Chondrocyte (in vitro differentiated cells): ENCODE measurements around the gene EVI5L. TPM values are rescaled to one million over a fixed set of nuclear protein-coding genes. Genes with fewer than 3 reads are reported as not detected.

ENCODE experiments used
- DNase-seq: peaks from one replicate; pipeline ENCODE4 v3.0.0; 2021; ENCODE audit warnings: mixed read lengths, low spot score
- H3K27ac Mint-ChIP-seq: one replicate; pipeline ENCODE4 v1.8.0; 2021; ENCODE audit warnings: mild to moderate bottlenecking, moderate library complexity, mixed read lengths; ENCODE audit not compliant: unreplicated experiment
- H3K27me3 Mint-ChIP-seq: 2 replicates; pipeline ENCODE4 v1.8.0; 2021; ENCODE audit warnings: low read depth, mixed read lengths
- H3K36me3 Mint-ChIP-seq: 2 replicates; pipeline ENCODE4 v1.8.0; 2021; ENCODE audit warnings: low read depth, mixed read lengths
- H3K4me1 Mint-ChIP-seq: 2 replicates; pipeline ENCODE4 v1.8.0; 2021; ENCODE audit warnings: low read depth, mild to moderate bottlenecking, mixed read lengths
- H3K4me3 Mint-ChIP-seq: one replicate; pipeline ENCODE4 v1.8.0; 2021; ENCODE audit warnings: mild to moderate bottlenecking, moderate library complexity, mixed read lengths; ENCODE audit not compliant: unreplicated experiment
- H3K9me3 Mint-ChIP-seq: 2 replicates; pipeline ENCODE4 v1.8.0; 2021; ENCODE audit warnings: low read depth, mixed read lengths
- total RNA-seq: library from RNA; stranded (reverse); gene quantifications from 3 replicates; pipeline ENCODE4 v1.2.1, GENCODE V29; 2021
- TF ChIP-seq, protein P1 (sequence below): fragments of 200-600 bp; sonication (generic); IDR thresholded peaks from 2 replicates; pipeline ENCODE4 v1.5.0; 2021; ENCODE audit warnings: antibody characterized with exemption, mild to moderate bottlenecking, moderate library complexity

Gene EVI5L
- total RNA-seq, 1 donor from 2014 or later = 27.4 TPM

DNA sequence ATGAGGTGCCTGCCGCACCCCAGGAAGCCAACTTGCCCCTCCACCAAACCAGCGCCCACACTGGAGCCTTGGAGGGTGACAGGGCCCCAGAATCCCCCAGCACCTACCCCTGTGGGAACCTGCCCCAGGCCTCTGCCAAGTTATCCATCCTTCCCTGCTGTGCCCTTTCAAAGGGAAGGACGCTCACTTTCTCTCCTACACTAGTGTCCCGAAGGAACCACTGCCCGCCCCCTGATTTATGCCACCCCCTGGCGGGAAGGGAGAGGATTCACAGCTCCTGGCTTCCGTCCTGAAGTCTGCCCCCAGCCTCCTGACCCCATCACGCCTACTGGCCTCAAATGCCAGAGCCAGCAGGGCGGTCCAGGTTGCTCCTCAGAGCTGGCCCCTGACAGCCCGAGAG lies 1.4 kb downstream of the EVI5L start:
- TF ChIP-seq, protein P1, sequence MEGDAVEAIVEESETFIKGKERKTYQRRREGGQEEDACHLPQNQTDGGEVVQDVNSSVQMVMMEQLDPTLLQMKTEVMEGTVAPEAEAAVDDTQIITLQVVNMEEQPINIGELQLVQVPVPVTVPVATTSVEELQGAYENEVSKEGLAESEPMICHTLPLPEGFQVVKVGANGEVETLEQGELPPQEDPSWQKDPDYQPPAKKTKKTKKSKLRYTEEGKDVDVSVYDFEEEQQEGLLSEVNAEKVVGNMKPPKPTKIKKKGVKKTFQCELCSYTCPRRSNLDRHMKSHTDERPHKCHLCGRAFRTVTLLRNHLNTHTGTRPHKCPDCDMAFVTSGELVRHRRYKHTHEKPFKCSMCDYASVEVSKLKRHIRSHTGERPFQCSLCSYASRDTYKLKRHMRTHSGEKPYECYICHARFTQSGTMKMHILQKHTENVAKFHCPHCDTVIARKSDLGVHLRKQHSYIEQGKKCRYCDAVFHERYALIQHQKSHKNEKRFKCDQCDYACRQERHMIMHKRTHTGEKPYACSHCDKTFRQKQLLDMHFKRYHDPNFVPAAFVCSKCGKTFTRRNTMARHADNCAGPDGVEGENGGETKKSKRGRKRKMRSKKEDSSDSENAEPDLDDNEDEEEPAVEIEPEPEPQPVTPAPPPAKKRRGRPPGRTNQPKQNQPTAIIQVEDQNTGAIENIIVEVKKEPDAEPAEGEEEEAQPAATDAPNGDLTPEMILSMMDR = peak; percentile 70
- peaks cover 4% of the 10 kb centered on the region for H3K27me3 Mint-ChIP-seq
- peak overlapping the region; percentile 76 for H3K4me3 Mint-ChIP-seq
- peak overlapping the region; percentile 61 for H3K27ac Mint-ChIP-seq
- H3K4me1 Mint-ChIP-seq = peaks cover 32% of the 10 kb centered on the region
- H3K36me3 Mint-ChIP-seq = no peaks in the 10 kb centered on the region
- no peaks in the 10 kb centered on the region for H3K9me3 Mint-ChIP-seq
- DNase-seq = no peak

DNA sequence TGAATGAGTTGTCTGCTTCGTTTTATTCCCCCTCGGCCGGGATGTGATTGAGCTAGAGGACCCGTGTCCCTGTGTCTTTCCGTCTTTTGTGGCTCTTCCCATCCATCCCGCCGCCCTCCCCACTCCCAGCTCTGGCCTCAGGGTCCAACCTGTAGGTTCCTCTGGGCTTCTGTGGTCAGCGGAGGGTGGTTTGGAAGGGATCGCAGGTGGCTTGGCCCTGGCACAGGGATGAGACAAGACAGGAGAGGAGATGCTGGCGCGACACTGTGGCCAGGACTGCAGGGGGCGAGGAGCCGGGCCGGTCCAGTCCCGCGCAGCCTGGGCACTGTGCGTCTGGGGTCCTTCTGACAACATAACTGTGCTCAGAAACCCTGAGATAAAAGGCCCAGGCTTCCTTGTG lies 2.0 kb downstream of the EVI5L start:
- H3K27ac Mint-ChIP-seq = peak overlapping the region; percentile 61
- no peak for DNase-seq
- peaks cover 2% of the 10 kb centered on the region for H3K27me3 Mint-ChIP-seq

DNA sequence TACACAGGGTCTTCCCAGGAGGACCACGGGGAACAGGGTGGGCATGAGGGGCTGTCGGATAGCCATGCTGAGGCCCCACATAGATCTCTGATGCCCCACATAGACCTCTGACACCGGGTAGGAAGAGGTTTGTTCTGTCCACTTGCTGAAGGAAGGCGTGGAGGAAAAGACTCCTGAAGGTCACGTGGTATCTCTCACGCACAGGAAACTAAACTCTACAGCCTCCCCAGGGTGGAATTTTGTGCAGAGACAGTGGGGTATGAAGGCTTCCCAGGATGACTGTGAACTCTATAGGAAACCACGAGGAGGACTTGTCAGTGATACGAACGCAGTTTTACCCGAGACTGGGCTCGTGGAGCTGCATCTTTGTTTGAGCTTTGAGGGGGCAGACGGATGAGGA lies 2.8 kb downstream of the EVI5L start:
- H3K4me3 Mint-ChIP-seq = no peak overlapping the region
- peaks cover 38% of the 10 kb centered on the region for H3K4me1 Mint-ChIP-seq
- no peak for DNase-seq

More for the DNA sequence above, 2.0 kb downstream of the EVI5L start:
- Mint-ChIP-seq H3K4me3 (no peak overlapping the region), H3K4me1 (peaks cover 32% of the 10 kb centered on the region), H3K9me3 (no peaks in the 10 kb centered on the region), H3K36me3 (no peaks in the 10 kb centered on the region)
- TF ChIP-seq, protein P1 = no peak

DNA sequence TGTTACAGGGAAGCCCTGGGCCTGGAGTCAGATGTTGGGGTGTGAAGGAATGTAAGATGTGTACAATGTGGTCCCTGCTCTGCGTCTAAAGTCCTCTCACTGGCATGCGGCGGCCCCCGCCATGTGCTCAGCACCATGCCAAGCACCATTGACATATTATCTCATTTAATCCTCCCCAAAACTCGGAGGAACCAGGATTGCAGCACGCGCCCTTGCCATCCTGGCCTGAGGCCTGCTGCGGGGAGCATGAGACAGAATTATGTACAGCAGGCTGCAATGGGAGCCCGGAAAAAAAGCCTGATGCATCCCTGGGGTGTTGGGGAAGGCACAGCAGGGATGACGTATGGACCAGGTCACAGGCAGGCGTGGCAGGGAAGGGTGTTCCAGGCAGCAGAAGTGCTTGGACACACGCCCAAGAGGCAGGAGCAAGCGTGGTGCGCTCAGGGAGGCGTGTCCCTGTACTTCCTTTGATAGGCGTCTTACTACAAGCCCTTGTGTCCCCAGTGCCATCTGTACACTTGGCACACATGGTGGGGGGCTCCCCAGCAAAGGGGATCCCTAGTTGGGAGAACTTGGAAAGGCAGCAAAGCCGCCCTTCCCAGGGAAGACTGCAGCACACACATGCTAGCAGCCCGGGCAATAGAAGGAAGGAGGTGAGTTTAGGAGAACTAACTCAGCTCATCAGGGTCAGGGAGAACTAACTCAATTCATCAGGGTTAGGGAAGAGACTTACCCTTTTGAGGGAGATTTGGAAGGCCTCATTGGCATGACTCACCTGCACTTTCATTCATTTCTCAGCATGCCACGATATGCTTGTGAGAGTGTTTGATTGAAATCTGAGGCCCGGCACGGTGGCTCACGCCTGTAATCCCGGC lies 3.4 kb downstream of the EVI5L start:
- H3K27ac Mint-ChIP-seq = no peak overlapping the region
- TF ChIP-seq, protein P1 = no peak
- peaks cover 45% of the 10 kb centered on the region for H3K4me1 Mint-ChIP-seq
- no peaks in the 10 kb centered on the region for H3K36me3 Mint-ChIP-seq
- H3K4me3 Mint-ChIP-seq = no peak overlapping the region
- no peaks in the 10 kb centered on the region for H3K9me3 Mint-ChIP-seq
- no peak for DNase-seq
- peaks cover 2% of the 10 kb centered on the region for H3K27me3 Mint-ChIP-seq

More for the DNA sequence above, 2.8 kb downstream of the EVI5L start:
- TF ChIP-seq, protein P1 = no peak
- Mint-ChIP-seq H3K27ac (no peak overlapping the region), H3K9me3 (no peaks in the 10 kb centered on the region), H3K27me3 (peaks cover 2% of the 10 kb centered on the region), H3K36me3 (no peaks in the 10 kb centered on the region)

DNA sequence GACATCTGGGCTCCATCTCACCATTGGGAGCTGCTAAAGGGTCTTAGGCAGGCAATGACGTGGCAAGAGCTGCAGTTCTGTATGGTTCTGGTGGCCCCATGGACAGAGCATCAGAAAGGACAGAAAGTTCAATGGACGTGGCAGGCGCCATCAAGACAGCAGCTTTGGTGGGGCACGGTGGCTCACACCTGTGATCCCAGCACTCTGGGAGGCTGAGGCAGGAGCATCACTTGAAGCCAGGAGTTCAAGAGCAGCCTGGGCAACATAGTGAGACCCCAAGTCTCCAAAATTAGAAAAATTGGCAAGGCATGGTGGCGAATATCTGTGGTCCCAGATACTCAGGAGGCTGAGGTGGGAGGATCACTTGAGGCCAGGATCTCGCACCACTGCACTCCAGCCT lies 9.5 kb downstream of the EVI5L start:
- no peaks in the 10 kb centered on the region for H3K9me3 Mint-ChIP-seq

More for the DNA sequence above, 9.5 kb downstream of the EVI5L start:
- no peaks in the 10 kb centered on the region for H3K27me3 Mint-ChIP-seq
- H3K27ac Mint-ChIP-seq = no peak overlapping the region
- H3K36me3 Mint-ChIP-seq = no peaks in the 10 kb centered on the region
- TF ChIP-seq, protein P1 = no peak
- DNase-seq = no peak
- peaks cover 16% of the 10 kb centered on the region for H3K4me1 Mint-ChIP-seq
- H3K4me3 Mint-ChIP-seq = no peak overlapping the region
